Measurements from ENCODE around the gene NOL6. TPM values are rescaled to one million over a fixed set of nuclear protein-coding genes. Genes with fewer than 3 reads are reported as not detected.
A peak's percentile ranks its signal among the peaks of the same experiment; 100 is the strongest.

Gene NOL6
- total and polyA plus RNA-seq, 2 of the 8 experiments (the other 6 are each of a cell fraction or from before 2014, with no cell fraction given), result 44.0 to 55.0 TPM

GRCh38 chr9:33517373-33517772 is 43.6 kb upstream of the NOL6 start:
- H3K9me3 ChIP-seq (ENCODE audit: insufficient read depth in 2 of 2, low read depth in 1 of 2, low read length in 1 of 2), result no peaks in the 10 kb centered on the region
- ChIA-PET CTCF (ENCODE audit: partially characterized antibody) (interaction anchor here (0.6 to 1.7 kb wide), 16 partner anchors 10 to 204 kb away, joined by 3 to 7 read pairs (median 3); partner anchors contain the start of gene AQP7), POLR2A (ENCODE audit: partially characterized antibody) (no interaction called here)
- H3K27me3 ChIP-seq (replicated peaks in 1 of 4; ENCODE audit: control insufficient read depth in 3 of 4, extremely low read depth in 1 of 4, insufficient read depth in 3 of 4, low read length in 3 of 4), result no peaks in the 10 kb centered on the region
- no peak overlapping the region for H2BK20ac ChIP-seq (ENCODE audit: low read length)
- FAIRE-seq (peak; percentile 72), DNase-seq (ENCODE audit: low read depth in 1 of 2, low spot score in 2 of 2) (no peak)
- no peaks in the 10 kb centered on the region for H3K4me1 ChIP-seq (replicated peaks in 1 of 4; ENCODE audit: control insufficient read depth in 3 of 4, insufficient read depth in 4 of 4, low read length in 3 of 4)
- no peaks in the 10 kb centered on the region for H3K36me3 ChIP-seq (ENCODE audit: control insufficient read depth in 2 of 4, insufficient read depth in 4 of 4, low read length in 3 of 4)
- H3K23ac ChIP-seq (ENCODE audit: insufficient read length), result no peak overlapping the region
- no peaks in the 10 kb centered on the region for H3K79me2 ChIP-seq (ENCODE audit: control insufficient read depth in 1 of 2, insufficient read depth in 2 of 2, low read length in 2 of 2)
- 89% methylated on average over 2 of the region's 2 CpGs; no CpG with 5 or more reads in 1 of the 2 experiments for WGBS, 2 experiments (ENCODE audit: extremely low coverage in 1 of 2, insufficient coverage in 1 of 2, insufficient read length in 1 of 2, insufficient replicate concordance in 2 of 2, low coverage in 1 of 2, low lambda C conversion rate in 2 of 2, missing lambda C conversion rate in 1 of 2)
- no peak overlapping the region for H3K18ac ChIP-seq (ENCODE audit: extremely low read depth, low read length)
- no peak overlapping the region for H2BK5ac ChIP-seq (ENCODE audit: low read depth, low read length)
- no peak overlapping the region for H3K4me2 ChIP-seq (ENCODE audit: insufficient read depth in 1 of 2, low read depth in 2 of 2, low read length in 2 of 2)
- H4K8ac ChIP-seq (ENCODE audit: extremely low read depth, insufficient read depth, low read length), result no peak overlapping the region
- H4K91ac ChIP-seq (replicated peaks; ENCODE audit: insufficient read length, low read length), result no peak overlapping the region
- no peak overlapping the region for H3K9ac ChIP-seq (replicated peaks in 1 of 4; ENCODE audit: extremely low read depth in 1 of 4, low read depth in 3 of 4, low read length in 3 of 4)
- H2BK120ac ChIP-seq (replicated peaks; ENCODE audit: low read depth, low read length), result no peak overlapping the region
- no peak overlapping the region for H3K4ac ChIP-seq (replicated peaks; ENCODE audit: insufficient read length, low read depth, low read length)
- H3K4me3 ChIP-seq (ENCODE audit: extremely low read depth in 1 of 4, insufficient read depth in 2 of 4, low read depth in 3 of 4, low read length in 4 of 4), result no peak overlapping the region
- no peak overlapping the region for H3K56ac ChIP-seq (replicated peaks; ENCODE audit: insufficient read length, low read depth, low read length)
- no peaks in the 10 kb centered on the region for H4K20me1 ChIP-seq (replicated peaks in 1 of 2; ENCODE audit: control insufficient read depth in 1 of 2, insufficient read depth in 2 of 2, low read length in 2 of 2)
- H2AK5ac ChIP-seq (ENCODE audit: low read depth, low read length), result no peak overlapping the region
- no peak overlapping the region for H3K27ac ChIP-seq (ENCODE audit: low read depth, low read length)
- no peak overlapping the region for H4K5ac ChIP-seq (ENCODE audit: insufficient read length, low read depth, low read length)
- H2AFZ ChIP-seq (ENCODE audit: low read length), result no peak overlapping the region
- no peak overlapping the region for H3K14ac ChIP-seq (ENCODE audit: insufficient read length)
- H2BK12ac ChIP-seq (ENCODE audit: low read depth, low read length), result no peak overlapping the region
- no peak overlapping the region for H2BK15ac ChIP-seq (ENCODE audit: low read length)
- H3K79me1 ChIP-seq (ENCODE audit: low read depth, low read length), result no peaks in the 10 kb centered on the region
- TF ChIP-seq SAP30 (IDR thresholded peaks at IDR 0.05; ENCODE audit: insufficient read depth, insufficient replicate concordance, low read length) (no peak), CTCF (IDR thresholded peaks at IDR 0.05; ENCODE audit: control extremely low read depth in 1 of 3, insufficient read depth in 1 of 3, low read depth in 1 of 3, low read length in 3 of 3) (peak in 2 of 3 experiments; percentile 20 to 49; a peak in 2 of 4 replicates), POLR2A (IDR thresholded peaks at IDR 0.05; ENCODE audit: control extremely low read depth in 1 of 2, low read depth in 2 of 2, low read length in 2 of 2) (no peak), RAD21 (IDR thresholded peaks at IDR 0.05 in 1 of 2, conservative IDR thresholded peaks at IDR 0.05 in 1 of 2; ENCODE audit: low read depth in 2 of 2, low read length in 2 of 2) (peak; percentile 3 to 26; a peak in 1 of 4 replicates)
- H3K23me2 ChIP-seq (ENCODE audit: low read depth, low read length), result no peaks in the 10 kb centered on the region
